GM12878 (cell line): ENCODE results near the gene METTL18. TPM values are rescaled to one million over a fixed set of nuclear protein-coding genes. Genes with fewer than 3 reads are reported as not detected.

ENCODE experiments used
- ATAC-seq: fragments of 200-7000 bp; cut with Tn5 transposase; 3 replicates; pipeline ENCODE4 v1.9.1; 2020; ENCODE audit warnings: mild to moderate bottlenecking, moderate library complexity
- BruUV-seq: library from RNA; stranded (reverse); fragments of 400-500 nt; replicated peaks from 2 replicates; lab custom pipeline; 2021; lab: Mats Ljungman, UMichigan
- CTCF ChIA-PET: fragments of 300-600 bp; sonication (Branson Sonifier 250); formaldehyde crosslinking; extraction: SDS; loops from one replicate; lab custom pipeline; 2021; ENCODE audit warnings: inconsistent platforms; lab: Yijun Ruan, JAX
- POLR2A ChIA-PET: fragments of 350-600 bp; formaldehyde crosslinking; extraction: SDS; loops from one replicate; lab custom pipeline; 2021; ENCODE audit warnings: inconsistent platforms; lab: Charles Lee
- RAD21 ChIA-PET: fragments of 300-600 bp; sonication (Branson Sonifier 250); formaldehyde crosslinking; loops from one replicate; lab custom pipeline; 2023; ENCODE audit warnings: antibody characterized with exemption; ENCODE audit not compliant: unreplicated experiment; lab: Charles Lee
- SMC1A ChIA-PET: fragments of 300-600 bp; sonication (Branson Sonifier 250); formaldehyde crosslinking; loops from one replicate; lab custom pipeline; 2023; ENCODE audit not compliant: unreplicated experiment, uncharacterized antibody; lab: Charles Lee
- DNase-seq: peaks from one replicate; pipeline ENCODE4 v3.0.0-alpha.2; 2011; ENCODE audit warnings: low read depth, low spot score
- FAIRE-seq: peaks from 3 replicates; lab custom pipeline; 2011; peaks lifted over from hg19 to GRCh38; lab: Jason Lieb, UNC
- H2AFZ ChIP-seq: 2 replicates; pipeline ENCODE4 v1.6.0; 2011; ENCODE audit warnings: low read depth, low read length, control low read depth; ENCODE audit not compliant: control insufficient read depth
- H3K27ac ChIP-seq: 2 replicates; pipeline ENCODE4 v1.5.1; 2011; ENCODE audit warnings: control low read depth; ENCODE audit not compliant: control insufficient read depth, insufficient read depth
- H3K27me3 ChIP-seq, 2 experiments: replicated peaks in 1 of 2; 2 replicates each; pipeline versions ENCODE4 v1.6.0 to v1.6.1; 2011; ENCODE audit warnings: low read length in 1 of 2; ENCODE audit not compliant: control insufficient read depth in 2 of 2, insufficient read depth in 2 of 2
- H3K36me3 ChIP-seq, 2 experiments: 2 replicates each; pipeline ENCODE4 v1.5.1; 2011; ENCODE audit warnings: low read length in 1 of 2; ENCODE audit not compliant: control insufficient read depth in 2 of 2, insufficient read depth in 2 of 2
- H3K4me1 ChIP-seq: 2 replicates; pipeline ENCODE4 v1.6.1; 2011; ENCODE audit warnings: mild to moderate bottlenecking, low read length, moderate library complexity, mixed read lengths; ENCODE audit not compliant: control insufficient read depth, insufficient read depth
- H3K4me2 ChIP-seq: 2 replicates; pipeline ENCODE4 v1.6.0; 2011; ENCODE audit warnings: control low read depth; ENCODE audit not compliant: control insufficient read depth, insufficient read depth
- H3K4me3 ChIP-seq: fragments of 200-600 bp; sonication (generic); 2 replicates; pipeline ENCODE4 v1.5.1; 2016
- H3K79me2 ChIP-seq: 2 replicates; pipeline ENCODE4 v1.6.0; 2011; ENCODE audit warnings: low read length; ENCODE audit not compliant: control insufficient read depth, insufficient read depth
- H3K9ac ChIP-seq: 2 replicates; pipeline ENCODE4 v1.8.0; 2011; ENCODE audit warnings: low read length, control low read depth, mixed read lengths; ENCODE audit not compliant: control insufficient read depth, insufficient read depth
- H3K9me3 ChIP-seq: replicated peaks from 3 replicates; pipeline ENCODE4 v1.5.1; 2011; ENCODE audit warnings: mild to moderate bottlenecking, low read length; ENCODE audit not compliant: control insufficient read depth, insufficient read depth
- H4K20me1 ChIP-seq: 2 replicates; pipeline ENCODE4 v1.6.0; 2011; ENCODE audit not compliant: control insufficient read depth, insufficient read depth
- ATF2 ChIP-seq: IDR thresholded peaks from 2 replicates; pipeline ENCODE4 v1.6.1; 2012; ENCODE audit warnings: low read length, inconsistent platforms
- EGR1 ChIP-seq, 2 experiments: IDR thresholded peaks; 1 replicate in 1 of 2; 2 replicates in 1 of 2; pipeline ENCODE4 v1.6.1; 2011 to 2012; ENCODE audit warnings: low read depth in 2 of 2, low read length in 2 of 2, borderline replicate concordance in 1 of 2, mild to moderate bottlenecking in 1 of 2, moderate library complexity in 1 of 2
- EP300 ChIP-seq, 2 experiments: fragments of 150-350 bp in 1 of 2; IDR thresholded peaks; 2 replicates each; pipeline ENCODE4 v1.6.1; 2011 to 2012; ENCODE audit warnings: low read depth in 2 of 2, low read length in 2 of 2, borderline replicate concordance in 1 of 2, improper control_type of control experiment in 1 of 2, inconsistent platforms in 1 of 2; ENCODE audit not compliant: control insufficient read depth in 1 of 2
- ZSCAN29 ChIP-seq: fragments of 450-650 bp; IDR thresholded peaks from 2 replicates; pipeline ENCODE4 v1.6.1; 2017; ENCODE audit warnings: mild to moderate bottlenecking, moderate library complexity
- WGBS: methylation state at CpG from one replicate; pipeline ENCODE4 v1.1.6; 2016; ENCODE audit warnings: low lambda C conversion rate; ENCODE audit not compliant: insufficient replicate concordance, insufficient coverage; ENCODE audit errors: missing lambda C conversion rate; 5-methylcytosine and 5-hydroxymethylcytosine counted together
- in situ Hi-C: fragments of 300-500 bp; cut with MboI; formaldehyde crosslinking; loops from 9 replicates; pipeline ENCODE4 v1.14.3; 2018; ENCODE audit warnings: mixed read lengths
- intact Hi-C: fragments of 100-400 bp; cut with micrococcal nuclease; formaldehyde crosslinking; loops from one replicate; pipeline ENCODE4 v1.14.2; 2022; ENCODE audit not compliant: unreplicated experiment
- polyA plus RNA-seq, 11 experiments: library from polyadenylated mRNA; depleted of rRNA in 4 of 11; unstranded in 6 of 11; stranded (reverse) in 5 of 11; fragments of >200 nt; fragmentation: Nextera tagmentation in 4 of 11; fragmentation: Illumina TruSeq in 1 of 11; extraction: Ambion mirVana in 4 of 11; extraction: Trizol in 1 of 11; gene quantifications; 1 replicate in 1 of 11; 2 replicates in 10 of 11; pipeline versions ENCODE4 v1.2.1 to v1.2.3, GENCODE V29; 2011 to 2016; ENCODE audit warnings: inconsistent platforms in 2 of 11, missing spikeins in 2 of 11, low read depth in 1 of 11
- total RNA-seq, 4 experiments: library from RNA; depleted of rRNA in 3 of 4; stranded (reverse); fragments of >200 nt in 3 of 4; fragmentation: Illumina TruSeq in 1 of 4; extraction: Trizol in 1 of 4; gene quantifications; 2 replicates each; pipeline versions ENCODE4 v1.2.1 to v1.2.3, GENCODE V29; 2013 to 2021
- TF ChIP-seq, protein P1 (sequence below): fragments of 450-650 bp; IDR thresholded peaks from 2 replicates; pipeline ENCODE4 v1.6.1; 2017; ENCODE audit warnings: antibody characterized with exemption, mild to moderate bottlenecking, moderate library complexity
- TF ChIP-seq, protein P2 (sequence below): fragments of 450-650 bp; IDR thresholded peaks from 2 replicates; pipeline ENCODE4 v1.6.1; 2018; ENCODE audit warnings: borderline replicate concordance, mild to moderate bottlenecking; ENCODE audit not compliant: partially characterized antibody

METTL18 gene
- total and polyA plus RNA-seq, 10 of the 15 experiments (the other 5 are each of a cell fraction or from before 2014, with no cell fraction given) = 8.1 to 31.8 (median 12.8) TPM

GRCh38 chr1:169745015-169745861, 49.5 kb downstream of the METTL18 start:
- ChIA-PET CTCF (no interaction called here), POLR2A (no interaction called here), SMC1A (no interaction called here), RAD21 (no interaction called here)
- Histone ChIP-seq H3K27me3 (no peaks in the 10 kb centered on the region), H3K4me1 (no peaks in the 10 kb centered on the region), H3K9me3 (no peaks in the 10 kb centered on the region), H3K4me2 (no peak overlapping the region), H3K9ac (no peak overlapping the region), H2AFZ (no peak overlapping the region), H4K20me1 (no peaks in the 10 kb centered on the region), H3K36me3 (no peaks in the 10 kb centered on the region), H3K79me2 (no peaks in the 10 kb centered on the region), H3K4me3 (no peak overlapping the region), H3K27ac (no peak overlapping the region)
- in situ Hi-C loops = no loop called here
- FAIRE-seq (no peak), ATAC-seq (no peak), DNase-seq (no peak)
- no TSS peak for BruUV-seq
- intact Hi-C loops = no loop called here
- TF ChIP-seq, protein P1, sequence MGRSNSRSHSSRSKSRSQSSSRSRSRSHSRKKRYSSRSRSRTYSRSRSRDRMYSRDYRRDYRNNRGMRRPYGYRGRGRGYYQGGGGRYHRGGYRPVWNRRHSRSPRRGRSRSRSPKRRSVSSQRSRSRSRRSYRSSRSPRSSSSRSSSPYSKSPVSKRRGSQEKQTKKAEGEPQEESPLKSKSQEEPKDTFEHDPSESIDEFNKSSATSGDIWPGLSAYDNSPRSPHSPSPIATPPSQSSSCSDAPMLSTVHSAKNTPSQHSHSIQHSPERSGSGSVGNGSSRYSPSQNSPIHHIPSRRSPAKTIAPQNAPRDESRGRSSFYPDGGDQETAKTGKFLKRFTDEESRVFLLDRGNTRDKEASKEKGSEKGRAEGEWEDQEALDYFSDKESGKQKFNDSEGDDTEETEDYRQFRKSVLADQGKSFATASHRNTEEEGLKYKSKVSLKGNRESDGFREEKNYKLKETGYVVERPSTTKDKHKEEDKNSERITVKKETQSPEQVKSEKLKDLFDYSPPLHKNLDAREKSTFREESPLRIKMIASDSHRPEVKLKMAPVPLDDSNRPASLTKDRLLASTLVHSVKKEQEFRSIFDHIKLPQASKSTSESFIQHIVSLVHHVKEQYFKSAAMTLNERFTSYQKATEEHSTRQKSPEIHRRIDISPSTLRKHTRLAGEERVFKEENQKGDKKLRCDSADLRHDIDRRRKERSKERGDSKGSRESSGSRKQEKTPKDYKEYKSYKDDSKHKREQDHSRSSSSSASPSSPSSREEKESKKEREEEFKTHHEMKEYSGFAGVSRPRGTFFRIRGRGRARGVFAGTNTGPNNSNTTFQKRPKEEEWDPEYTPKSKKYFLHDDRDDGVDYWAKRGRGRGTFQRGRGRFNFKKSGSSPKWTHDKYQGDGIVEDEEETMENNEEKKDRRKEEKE = no peak
- no peak for TF ChIP-seq ZSCAN29
- TF ChIP-seq ATF2 = no peak
- TF ChIP-seq EGR1 (IDR thresholded peaks at IDR 0.05; ENCODE audit: borderline replicate concordance in 1 of 2, low read depth in 2 of 2, low read length in 2 of 2) = no peak
- TF ChIP-seq, protein P2, sequence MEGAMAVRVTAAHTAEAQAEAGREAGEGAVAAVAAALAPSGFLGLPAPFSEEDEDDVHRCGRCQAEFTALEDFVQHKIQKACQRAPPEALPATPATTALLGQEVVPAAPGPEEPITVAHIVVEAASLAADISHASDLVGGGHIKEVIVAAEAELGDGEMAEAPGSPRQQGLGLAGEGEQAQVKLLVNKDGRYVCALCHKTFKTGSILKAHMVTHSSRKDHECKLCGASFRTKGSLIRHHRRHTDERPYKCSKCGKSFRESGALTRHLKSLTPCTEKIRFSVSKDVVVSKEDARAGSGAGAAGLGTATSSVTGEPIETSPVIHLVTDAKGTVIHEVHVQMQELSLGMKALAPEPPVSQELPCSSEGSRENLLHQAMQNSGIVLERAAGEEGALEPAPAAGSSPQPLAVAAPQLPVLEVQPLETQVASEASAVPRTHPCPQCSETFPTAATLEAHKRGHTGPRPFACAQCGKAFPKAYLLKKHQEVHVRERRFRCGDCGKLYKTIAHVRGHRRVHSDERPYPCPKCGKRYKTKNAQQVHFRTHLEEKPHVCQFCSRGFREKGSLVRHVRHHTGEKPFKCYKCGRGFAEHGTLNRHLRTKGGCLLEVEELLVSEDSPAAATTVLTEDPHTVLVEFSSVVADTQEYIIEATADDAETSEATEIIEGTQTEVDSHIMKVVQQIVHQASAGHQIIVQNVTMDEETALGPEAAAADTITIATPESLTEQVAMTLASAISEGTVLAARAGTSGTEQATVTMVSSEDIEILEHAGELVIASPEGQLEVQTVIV = no peak
- no peak for TF ChIP-seq EP300 (IDR thresholded peaks at IDR 0.05; ENCODE audit: borderline replicate concordance in 1 of 2, control insufficient read depth in 1 of 2, low read depth in 2 of 2, low read length in 2 of 2)
- 31% methylated on average over 5 of the region's 5 CpGs for WGBS
